Smooth muscle cell (in vitro differentiated cells): ENCODE results near the gene BBX. TPM values are rescaled to one million over a fixed set of nuclear protein-coding genes. Genes with fewer than 3 reads are reported as not detected.

Source experiments
- DNase-seq: peaks from one replicate; lab custom pipeline; 2025; ENCODE audit not compliant: unreplicated experiment; lab: John Stamatoyannopoulos, UW
- H2AFZ ChIP-seq: fragments of 200-600 bp; sonication (generic); 2 replicates; pipeline ENCODE4 v1.6.0; 2016; ENCODE audit warnings: antibody characterized with exemption, low read depth, mild to moderate bottlenecking
- H3F3A ChIP-seq: fragments of 200-600 bp; sonication (generic); 2 replicates; pipeline ENCODE4 v1.6.0; 2017; ENCODE audit warnings: antibody characterized with exemption, low read depth
- H3K27ac ChIP-seq: fragments of 200-600 bp; sonication (generic); 2 replicates; pipeline ENCODE4 v1.5.1; 2016; ENCODE audit warnings: low read depth, mild to moderate bottlenecking
- H3K27me3 ChIP-seq: fragments of 200-600 bp; sonication (generic); 2 replicates; pipeline ENCODE4 v1.6.1; 2016; ENCODE audit warnings: low read depth, mild to moderate bottlenecking
- H3K36me3 ChIP-seq: fragments of 200-600 bp; sonication (generic); 2 replicates; pipeline ENCODE4 v1.5.1; 2016; ENCODE audit warnings: low read depth
- H3K4me1 ChIP-seq: fragments of 200-600 bp; sonication (generic); 2 replicates; pipeline ENCODE4 v1.5.1; 2016; ENCODE audit warnings: low read depth
- H3K4me2 ChIP-seq: fragments of 200-600 bp; sonication (generic); 2 replicates; pipeline ENCODE4 v1.6.0; 2016; ENCODE audit warnings: mild to moderate bottlenecking
- H3K4me3 ChIP-seq: fragments of 200-600 bp; sonication (generic); 2 replicates; pipeline ENCODE4 v1.5.1; 2016; ENCODE audit warnings: mild to moderate bottlenecking
- H3K79me2 ChIP-seq: fragments of 200-600 bp; sonication (generic); 2 replicates; pipeline ENCODE4 v1.6.0; 2016; ENCODE audit warnings: low read depth, mild to moderate bottlenecking
- H3K9ac ChIP-seq: fragments of 200-600 bp; sonication (generic); 2 replicates; pipeline ENCODE4 v1.6.0; 2016; ENCODE audit warnings: low read depth
- H3K9me3 ChIP-seq: fragments of 200-600 bp; sonication (generic); replicated peaks from 2 replicates; pipeline ENCODE4 v1.5.1; 2016; ENCODE audit warnings: low read depth
- H4K20me1 ChIP-seq: fragments of 200-600 bp; sonication (generic); 2 replicates; pipeline ENCODE4 v1.6.0; 2016; ENCODE audit warnings: low read depth
- WGBS: methylation state at CpG from one replicate; pipeline ENCODE4 v1.1.7; 2016; ENCODE audit warnings: low lambda C conversion rate; 5-methylcytosine and 5-hydroxymethylcytosine counted together
- polyA plus RNA-seq: library from polyadenylated mRNA; unstranded; fragments of >200 nt; fragmentation: Nextera tagmentation; extraction: Ambion mirVana; gene quantifications from 2 replicates; pipeline ENCODE4 v1.2.1, GENCODE V29; 2016
- total RNA-seq: library from RNA; depleted of rRNA; stranded (reverse); fragments of >200 nt; gene quantifications from 2 replicates; pipeline ENCODE4 v1.2.3, GENCODE V29; 2014
- TF ChIP-seq, protein P1 (sequence below): fragments of 200-600 bp; sonication (generic); IDR thresholded peaks from 2 replicates; pipeline ENCODE4 v1.5.1; 2017; ENCODE audit warnings: borderline replicate concordance, mild to moderate bottlenecking, antibody characterized with exemption; ENCODE audit not compliant: insufficient read depth, poor library complexity, severe bottlenecking

Gene BBX
- total and polyA plus RNA-seq, 2 experiments from 2014 or later, result 58.9 to 66.4 TPM

GRCh38 chr3:107753494-107753893 lies 230.7 kb downstream of the BBX start:
- no peaks in the 10 kb centered on the region for H3K79me2 ChIP-seq
- no peaks in the 10 kb centered on the region for H3K27me3 ChIP-seq
- no peaks in the 10 kb centered on the region for H3K4me1 ChIP-seq
- peaks cover 4% of the 10 kb centered on the region for H4K20me1 ChIP-seq
- H3K27ac ChIP-seq, result no peak overlapping the region
- H3K9me3 ChIP-seq, result no peaks in the 10 kb centered on the region
- TF ChIP-seq, protein P1, sequence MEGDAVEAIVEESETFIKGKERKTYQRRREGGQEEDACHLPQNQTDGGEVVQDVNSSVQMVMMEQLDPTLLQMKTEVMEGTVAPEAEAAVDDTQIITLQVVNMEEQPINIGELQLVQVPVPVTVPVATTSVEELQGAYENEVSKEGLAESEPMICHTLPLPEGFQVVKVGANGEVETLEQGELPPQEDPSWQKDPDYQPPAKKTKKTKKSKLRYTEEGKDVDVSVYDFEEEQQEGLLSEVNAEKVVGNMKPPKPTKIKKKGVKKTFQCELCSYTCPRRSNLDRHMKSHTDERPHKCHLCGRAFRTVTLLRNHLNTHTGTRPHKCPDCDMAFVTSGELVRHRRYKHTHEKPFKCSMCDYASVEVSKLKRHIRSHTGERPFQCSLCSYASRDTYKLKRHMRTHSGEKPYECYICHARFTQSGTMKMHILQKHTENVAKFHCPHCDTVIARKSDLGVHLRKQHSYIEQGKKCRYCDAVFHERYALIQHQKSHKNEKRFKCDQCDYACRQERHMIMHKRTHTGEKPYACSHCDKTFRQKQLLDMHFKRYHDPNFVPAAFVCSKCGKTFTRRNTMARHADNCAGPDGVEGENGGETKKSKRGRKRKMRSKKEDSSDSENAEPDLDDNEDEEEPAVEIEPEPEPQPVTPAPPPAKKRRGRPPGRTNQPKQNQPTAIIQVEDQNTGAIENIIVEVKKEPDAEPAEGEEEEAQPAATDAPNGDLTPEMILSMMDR, result peak; percentile 38
- 36% methylated on average over 2 of the region's 2 CpGs for WGBS
- H3K4me2 ChIP-seq, result no peak overlapping the region
- H3K36me3 ChIP-seq, result peaks cover under 1% of the 10 kb centered on the region
- no peak overlapping the region for H2AFZ ChIP-seq
- no peaks in the 10 kb centered on the region for H3F3A ChIP-seq
- H3K9ac ChIP-seq, result no peak overlapping the region
- no peak overlapping the region for H3K4me3 ChIP-seq
- DNase-seq, result no peak

- WGBS, result 72% methylated on average over 4 of the region's 4 CpGs
- no peak overlapping the region for H3K4me3 ChIP-seq
- no peak overlapping the region for H3K27ac ChIP-seq
- no peaks in the 10 kb centered on the region for H3K27me3 ChIP-seq
- DNase-seq, result no peak
- no peak overlapping the region for H3K4me2 ChIP-seq
- H3K36me3 ChIP-seq, result no peaks in the 10 kb centered on the region
- no peak overlapping the region for H3K9ac ChIP-seq
- TF ChIP-seq, protein P1, result no peak
- no peaks in the 10 kb centered on the region for H3F3A ChIP-seq
- H4K20me1 ChIP-seq, result peaks cover 4% of the 10 kb centered on the region
- H2AFZ ChIP-seq, result no peak overlapping the region
- no peaks in the 10 kb centered on the region for H3K4me1 ChIP-seq
- no peaks in the 10 kb centered on the region for H3K79me2 ChIP-seq
- no peaks in the 10 kb centered on the region for H3K9me3 ChIP-seq
Observed at GRCh38 chr3:107753976-107754375, 231.2 kb downstream of the BBX start.

- no peak overlapping the region for H3K9ac ChIP-seq
- no peaks in the 10 kb centered on the region for H3K27me3 ChIP-seq
- no peaks in the 10 kb centered on the region for H3K4me1 ChIP-seq
- TF ChIP-seq, protein P1, result no peak
- no peaks in the 10 kb centered on the region for H3K9me3 ChIP-seq
- H3K4me2 ChIP-seq, result no peak overlapping the region
- H2AFZ ChIP-seq, result no peak overlapping the region
- DNase-seq, result no peak
- H4K20me1 ChIP-seq, result peaks cover 4% of the 10 kb centered on the region
- H3F3A ChIP-seq, result no peaks in the 10 kb centered on the region
- 81% methylated on average over 2 of the region's 2 CpGs for WGBS
- H3K36me3 ChIP-seq, result no peaks in the 10 kb centered on the region
- no peak overlapping the region for H3K4me3 ChIP-seq
- H3K27ac ChIP-seq, result no peak overlapping the region
- H3K79me2 ChIP-seq, result no peaks in the 10 kb centered on the region
Observed at GRCh38 chr3:107756649-107757048, 233.9 kb downstream of the BBX start.

DNA sequence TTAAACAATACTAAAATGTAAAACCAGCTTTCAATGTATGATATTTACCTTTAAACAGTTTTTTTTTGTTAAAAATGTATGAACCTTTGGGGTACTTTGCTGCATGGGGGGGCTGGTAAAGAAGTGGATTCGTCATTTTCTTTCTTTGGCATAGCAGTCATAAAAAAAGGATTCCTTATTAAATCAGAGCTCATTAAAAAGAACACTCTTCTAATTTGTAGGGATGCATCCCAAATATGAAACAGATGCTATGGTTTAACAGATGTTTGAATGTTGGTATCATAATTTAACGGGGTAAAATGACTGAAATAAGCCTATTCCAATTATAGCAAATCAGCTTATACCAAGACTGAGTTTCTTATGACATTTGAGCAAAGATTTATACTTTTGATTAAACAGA lies 234.4 kb downstream of the BBX start:
- 97% methylated on average over 2 of the region's 2 CpGs for WGBS
- no peak overlapping the region for H3K9ac ChIP-seq
- H2AFZ ChIP-seq, result no peak overlapping the region
- H3F3A ChIP-seq, result no peaks in the 10 kb centered on the region
- no peak for DNase-seq
- no peaks in the 10 kb centered on the region for H3K27me3 ChIP-seq
- TF ChIP-seq, protein P1, result no peak
- H4K20me1 ChIP-seq, result peaks cover 3% of the 10 kb centered on the region
- H3K36me3 ChIP-seq, result no peaks in the 10 kb centered on the region
- no peak overlapping the region for H3K4me2 ChIP-seq
- H3K4me1 ChIP-seq, result no peaks in the 10 kb centered on the region
- H3K27ac ChIP-seq, result no peak overlapping the region
- no peak overlapping the region for H3K4me3 ChIP-seq
- no peaks in the 10 kb centered on the region for H3K79me2 ChIP-seq
- no peaks in the 10 kb centered on the region for H3K9me3 ChIP-seq
